GM19463 (cell line): Measurements from ENCODE around the gene CAPN2.
A peak's percentile ranks its signal among the peaks of the same experiment; 100 is the strongest.
"Not testable (repeated sequence)": the region's sequence is repeated elsewhere in the genome, so short reads cannot be mapped to it uniquely, and the experiment has no call there.

Experiments
- ATAC-seq: cut with Tn5 transposase; IDR thresholded peaks from one replicate; pipeline ENCODE4 v1.9.1; 2021; ENCODE audit warnings: mild to moderate bottlenecking, moderate library complexity; ENCODE audit not compliant: unreplicated experiment

CAPN2 gene

GRCh38 chr1:223716302-223716862, 4.0 kb downstream of the CAPN2 start:
- ATAC-seq = peak; percentile 38

DNA sequence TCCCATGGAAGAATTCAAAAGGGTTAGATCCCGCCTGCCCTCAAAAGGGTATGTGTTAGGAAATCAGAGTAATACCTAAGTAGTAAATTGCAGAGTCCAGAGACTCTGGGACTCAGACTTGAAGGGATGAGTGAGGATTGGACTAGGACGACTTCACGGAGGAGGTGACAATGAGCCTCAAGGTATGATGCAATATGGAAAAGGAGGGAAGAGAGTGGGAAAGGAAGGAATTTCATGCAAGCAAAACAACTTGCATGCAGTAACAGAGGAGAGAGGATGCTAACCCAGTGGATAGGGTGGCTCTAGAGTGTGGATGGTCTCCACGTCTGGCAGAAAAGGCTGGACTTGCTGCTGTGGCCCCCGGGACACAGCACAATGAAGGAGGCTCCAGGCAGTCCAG, 4.8 kb downstream of the CAPN2 start:
- no peak for ATAC-seq

DNA sequence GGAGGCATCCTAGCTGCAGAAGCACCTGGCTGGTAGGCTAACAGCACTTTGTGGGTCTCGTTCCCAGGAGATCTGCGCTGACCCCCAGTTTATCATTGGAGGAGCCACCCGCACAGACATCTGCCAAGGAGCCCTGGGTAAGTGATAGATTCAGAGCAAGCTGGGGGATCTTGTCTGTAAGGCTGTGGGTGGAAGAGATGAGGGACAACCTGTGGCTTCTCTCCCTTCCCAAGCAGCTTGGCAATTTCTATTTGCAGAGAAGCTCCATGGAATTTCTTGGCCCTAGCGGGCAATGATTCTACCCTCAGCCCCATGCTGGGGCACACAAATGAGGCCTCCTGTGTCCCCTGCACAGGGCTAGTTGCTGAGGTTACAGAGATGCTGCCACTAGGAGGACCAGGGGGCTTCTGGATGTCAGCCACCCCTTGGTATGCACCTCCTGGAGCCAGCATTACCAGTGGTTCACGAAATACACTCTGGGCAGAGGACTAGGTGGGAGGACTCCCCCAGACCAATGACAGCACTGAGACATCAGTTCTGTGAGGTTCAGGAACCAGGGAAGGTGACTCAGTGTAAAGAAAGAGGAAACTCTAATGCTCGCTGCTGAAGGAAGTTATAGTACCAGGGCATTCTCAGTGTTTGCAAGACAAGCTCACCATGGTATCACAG, 5.5 kb downstream of the CAPN2 start:
- no peak for ATAC-seq

- no peak for ATAC-seq
Measured at GRCh38 chr1:223718850-223719249, 6.5 kb downstream of the CAPN2 start.

DNA sequence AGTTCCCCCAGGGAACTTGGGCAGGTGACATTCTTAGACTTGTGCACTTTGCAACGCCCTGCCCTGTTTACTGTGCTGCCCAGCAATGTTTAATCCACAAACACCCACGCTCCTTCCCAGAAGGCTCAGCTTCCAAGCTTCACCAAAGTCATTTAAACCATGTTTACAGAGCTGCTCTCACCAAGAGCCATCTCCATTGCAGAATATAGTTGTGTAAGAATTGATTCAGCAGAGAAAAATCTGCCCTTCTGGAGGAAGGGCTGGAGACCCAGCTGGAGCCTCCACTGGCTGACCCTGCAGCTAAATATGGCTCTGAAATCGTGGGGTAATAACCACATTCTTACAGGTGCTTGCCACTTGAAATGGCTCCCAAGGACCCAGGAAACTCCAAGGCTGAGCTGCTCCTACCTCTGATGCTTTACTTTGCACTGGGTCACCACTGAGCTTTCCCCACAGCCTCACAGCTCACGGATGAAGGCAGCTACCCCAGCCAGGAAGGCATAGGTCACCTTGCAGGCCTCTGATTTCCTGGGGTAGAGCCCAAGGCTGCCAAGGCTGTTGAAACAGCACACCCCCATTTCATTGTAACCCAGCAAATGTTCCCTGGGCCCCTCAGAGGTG, 8.7 kb downstream of the CAPN2 start:
- no peak for ATAC-seq

GRCh38 chr1:223721658-223722607, 9.6 kb downstream of the CAPN2 start:
- no peak for ATAC-seq

DNA sequence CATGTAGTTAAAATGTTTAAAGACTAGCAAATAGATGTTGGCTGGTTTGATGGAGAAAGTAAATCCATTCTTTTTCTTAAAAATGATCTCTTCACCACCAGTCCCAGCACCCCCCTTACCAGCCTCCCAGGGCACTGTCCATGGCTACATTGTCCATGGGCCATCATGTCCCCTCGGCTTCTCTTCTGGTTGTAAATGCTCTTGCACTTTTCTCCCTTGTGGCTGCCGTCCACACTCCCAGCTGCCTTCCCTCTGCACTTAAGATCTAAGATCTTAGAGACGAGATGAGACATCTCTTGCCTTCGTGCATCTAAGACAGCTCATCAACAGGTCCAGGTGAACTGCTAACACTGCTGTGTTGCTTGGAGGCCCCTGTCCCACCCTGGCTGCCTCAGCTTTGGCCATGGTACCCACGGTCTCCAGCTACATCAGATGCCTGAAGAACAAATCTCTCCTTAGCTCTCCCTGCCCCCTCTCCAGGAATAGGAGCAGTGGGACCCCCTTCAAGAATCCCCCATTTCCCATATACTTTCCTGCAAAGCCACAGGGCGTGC, 11.1 kb downstream of the CAPN2 start:
- ATAC-seq = no peak

DNA sequence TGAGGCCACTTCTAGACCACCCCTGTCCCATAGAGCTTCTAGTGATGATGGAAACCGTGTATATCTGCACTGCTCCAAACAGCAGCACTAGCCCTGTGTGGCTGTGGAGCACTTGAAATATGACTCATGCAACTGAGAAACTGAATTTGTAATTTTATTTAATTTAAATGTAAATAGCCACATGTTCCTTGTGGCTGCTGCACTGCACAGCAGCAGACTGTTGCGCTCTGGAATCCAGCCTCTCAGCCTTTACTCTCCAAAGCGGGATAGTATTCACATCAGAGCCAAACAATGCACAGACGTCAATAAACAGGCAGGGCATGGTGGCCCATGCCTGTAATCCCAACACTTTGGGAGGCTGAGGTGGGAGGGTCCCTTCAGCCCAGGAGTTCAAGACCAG, 12.0 kb downstream of the CAPN2 start:
- ATAC-seq = no peak

GRCh38 chr1:223725578-223725977, 13.2 kb downstream of the CAPN2 start:
- ATAC-seq = no peak

DNA sequence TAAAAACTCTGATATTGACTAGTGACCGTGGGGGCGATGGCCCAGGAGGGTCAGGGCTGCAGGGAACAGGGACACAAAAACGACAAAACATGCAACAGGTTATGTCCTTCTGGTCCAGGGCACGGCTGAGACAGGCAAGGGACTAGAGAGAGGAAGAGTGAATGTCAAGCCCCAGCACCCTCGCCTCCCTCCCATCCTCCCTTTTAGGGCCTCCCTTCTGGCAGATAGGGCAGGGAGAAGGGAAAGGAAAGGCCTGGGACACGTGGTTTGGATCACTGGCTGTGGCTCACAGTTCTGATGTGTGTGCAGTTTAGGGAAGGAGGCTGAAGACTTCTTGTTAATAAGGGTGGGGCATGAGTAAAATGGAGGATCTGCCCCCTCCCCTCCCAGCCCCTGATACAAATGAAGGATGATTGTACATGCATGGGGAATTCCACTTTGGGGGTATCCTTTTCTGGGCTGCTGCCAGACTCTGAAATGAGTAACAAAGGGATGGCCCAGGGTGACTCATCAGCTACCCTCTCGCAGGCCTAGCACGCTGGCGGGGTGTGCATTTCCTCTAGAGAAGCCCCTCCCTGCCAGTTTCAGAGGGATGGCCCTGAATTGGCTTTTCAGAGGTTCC, 14.2 kb downstream of the CAPN2 start:
- ATAC-seq = peak; percentile 98

DNA sequence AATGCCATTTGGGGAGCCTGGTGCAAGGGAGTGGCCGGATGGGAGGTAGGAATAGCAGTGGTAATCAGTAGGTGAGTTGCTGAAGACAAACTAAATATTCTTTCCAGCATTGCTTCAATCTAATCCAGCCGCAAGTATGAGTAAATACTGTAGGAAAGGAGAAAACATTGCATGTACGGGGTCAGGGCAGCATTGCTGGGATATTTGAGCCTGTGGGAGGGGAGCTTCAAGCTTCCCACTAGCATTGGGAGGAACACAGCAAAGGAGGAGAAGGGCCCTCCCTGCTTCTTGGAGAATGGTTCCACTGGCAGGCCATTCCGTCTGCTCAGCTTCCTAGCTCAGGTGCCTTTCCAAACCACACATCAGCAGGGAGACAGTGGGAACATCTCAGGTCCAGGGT, 15.2 kb downstream of the CAPN2 start:
- no peak for ATAC-seq

GRCh38 chr1:223729906-223730305, 17.6 kb downstream of the CAPN2 start:
- no peak for ATAC-seq

GRCh38 chr1:223730479-223731132, 18.3 kb downstream of the CAPN2 start:
- ATAC-seq = no peak

- no peak for ATAC-seq
Measured at GRCh38 chr1:223731133-223731770, 18.9 kb downstream of the CAPN2 start.

DNA sequence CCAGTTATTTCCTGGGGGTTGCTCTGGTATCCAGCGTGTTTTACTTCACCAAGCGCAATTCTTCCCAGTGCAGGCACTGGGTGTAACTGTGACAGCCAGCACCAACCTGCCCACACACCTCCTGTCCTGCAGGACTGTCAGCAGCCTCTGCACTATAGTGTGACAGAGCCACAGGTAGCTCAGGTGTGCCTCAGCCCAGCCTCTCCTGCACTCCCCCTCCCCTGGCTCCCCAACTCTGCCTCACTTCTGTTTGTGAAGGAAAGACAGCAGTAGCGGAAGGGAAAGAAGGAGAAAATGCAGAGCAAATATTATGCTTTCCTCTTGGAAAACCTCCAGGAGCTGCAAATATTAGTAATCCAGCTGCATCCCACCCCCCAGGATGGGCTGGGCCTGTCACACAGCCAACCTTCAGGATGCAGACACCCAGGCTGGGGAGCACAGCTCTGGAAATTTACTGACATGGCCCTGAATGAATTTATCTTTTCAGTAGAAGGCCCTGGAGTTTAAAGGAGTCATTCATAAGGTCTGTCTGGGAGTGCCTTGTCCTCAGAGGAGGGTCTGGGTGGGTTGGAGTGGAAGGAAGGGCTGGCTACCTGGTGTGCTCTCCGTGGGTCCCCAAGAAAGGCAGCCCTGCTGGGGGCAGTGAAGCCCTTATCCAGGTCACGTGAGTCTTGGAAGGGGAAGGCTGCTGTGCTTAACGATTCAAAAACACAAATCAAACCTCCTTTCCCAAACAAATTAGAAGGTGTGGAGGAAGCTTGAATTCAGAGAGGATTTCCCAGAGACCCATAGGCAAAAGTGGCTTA, 20.9 kb downstream of the CAPN2 start:
- ATAC-seq = no peak

DNA sequence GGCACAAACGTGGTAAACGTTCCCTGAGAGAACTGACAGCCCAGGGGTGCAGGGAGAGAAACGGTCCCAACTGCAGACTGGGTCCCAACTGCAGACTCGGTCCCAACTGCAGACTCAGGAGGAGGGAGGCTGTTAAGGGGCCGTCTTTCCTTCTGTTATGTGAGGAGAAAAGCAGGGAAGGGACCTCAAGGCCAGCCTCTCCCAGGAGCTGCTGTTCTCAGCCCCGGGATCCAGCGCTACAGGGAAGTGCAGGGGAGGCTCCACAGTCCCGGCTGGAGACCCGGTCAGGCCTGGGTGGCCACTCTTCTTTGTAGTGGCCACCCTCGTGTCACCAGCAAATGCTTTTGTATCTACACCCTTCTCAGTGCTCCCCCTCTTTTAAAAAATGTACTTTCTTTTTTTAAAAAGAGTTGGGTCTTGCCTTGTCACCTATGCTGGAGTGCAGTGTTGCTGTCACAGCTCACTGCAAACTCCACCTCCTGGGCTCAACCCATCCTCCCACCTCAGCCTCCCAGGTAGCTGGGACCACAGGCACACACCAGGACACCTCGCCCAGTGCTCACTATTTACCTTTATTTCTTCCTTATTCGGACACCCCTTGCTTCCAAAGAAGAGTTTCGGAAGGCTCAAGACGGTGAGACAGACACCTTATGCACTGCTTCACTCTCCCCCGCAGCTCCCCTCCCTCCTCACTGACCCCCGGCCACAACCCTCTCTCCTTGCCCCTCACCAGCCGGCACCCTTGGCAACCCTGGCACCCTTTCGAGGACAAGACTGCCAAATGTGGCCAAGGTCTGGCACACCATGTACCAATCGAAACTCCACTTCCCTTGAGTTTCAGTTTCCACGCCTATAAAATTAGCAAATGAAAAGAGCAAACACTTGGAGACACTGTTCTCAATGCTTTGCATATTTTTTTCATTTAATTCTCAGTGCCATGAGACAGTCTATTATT, 21.8 kb downstream of the CAPN2 start:
- ATAC-seq = no peak

DNA sequence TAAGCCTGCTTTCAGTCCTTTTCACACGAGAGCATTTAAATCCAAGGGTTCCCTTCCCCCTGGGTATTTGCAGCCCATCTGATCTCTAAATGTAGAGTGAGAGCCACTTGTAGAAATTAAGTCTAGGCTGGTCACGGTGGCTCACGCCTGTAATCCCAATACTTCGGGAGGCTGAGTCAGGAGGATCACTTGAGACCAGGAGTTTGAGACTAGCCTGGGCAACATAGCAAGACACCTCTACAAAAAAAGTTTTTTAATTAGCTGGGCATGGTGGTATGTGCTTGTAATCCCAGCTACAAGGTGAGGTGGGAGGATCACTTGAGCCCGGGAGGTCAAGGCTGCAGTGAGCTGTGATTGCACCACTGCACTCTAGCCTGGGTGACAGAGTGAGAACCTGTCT, 24.3 kb downstream of the CAPN2 start:
- ATAC-seq = not testable (repeated sequence)

GRCh38 chr1:223737342-223737741, 25.0 kb downstream of the CAPN2 start:
- ATAC-seq = no peak
